GM12801 (cell line): Measurements from ENCODE around the gene CRB1.

Experiments
- CTCF ChIP-seq: IDR thresholded peaks from one replicate; pipeline ENCODE4 v1.5.1; 2011; ENCODE audit warnings: control low read depth; ENCODE audit not compliant: insufficient read length; ENCODE audit errors: extremely low read depth

The CRB1 gene

GRCh38 chr1:197441999-197442414, 174.0 kb downstream of the CRB1 start:
- TF ChIP-seq CTCF, result no peak

- TF ChIP-seq CTCF, result no peak
Observed at GRCh38 chr1:197444755-197445154, 176.7 kb downstream of the CRB1 start.

GRCh38 chr1:197448121-197448779, 180.2 kb downstream of the CRB1 start:
- TF ChIP-seq CTCF, result no peak

GRCh38 chr1:197451381-197451780, 183.3 kb downstream of the CRB1 start:
- no peak for TF ChIP-seq CTCF

- no peak for TF ChIP-seq CTCF
Observed at GRCh38 chr1:197453376-197454058, 185.5 kb downstream of the CRB1 start.

- no peak for TF ChIP-seq CTCF
Observed at GRCh38 chr1:197462539-197462938, 194.5 kb downstream of the CRB1 start.

- TF ChIP-seq CTCF, result no peak
Observed at GRCh38 chr1:197463142-197463541, 195.1 kb downstream of the CRB1 start.
